ENCODE measurements around the gene KLF15.

Gene KLF15

GRCh38 chr3:126306397-126306796 lies 50.8 kb downstream of the KLF15 start:
- DNase-seq (ENCODE audit: low spot score): no peak

GRCh38 chr3:126305427-126305826 lies 51.8 kb downstream of the KLF15 start:
- peak; percentile 37 for DNase-seq (ENCODE audit: low spot score)

- DNase-seq (ENCODE audit: low spot score): peak; percentile 1
Measured at GRCh38 chr3:126304704-126305103, 52.5 kb downstream of the KLF15 start.

GRCh38 chr3:126304291-126304690 lies 52.9 kb downstream of the KLF15 start:
- no peak for DNase-seq (ENCODE audit: low spot score)

- no peak for DNase-seq (ENCODE audit: low spot score)
Measured at GRCh38 chr3:126303272-126303671, 53.9 kb downstream of the KLF15 start.

- no peak for DNase-seq (ENCODE audit: low spot score)
Measured at GRCh38 chr3:126300761-126301481, 56.3 kb downstream of the KLF15 start.

GRCh38 chr3:126300001-126300760 lies 57.0 kb downstream of the KLF15 start:
- peak; percentile 1 for DNase-seq (ENCODE audit: low spot score)

- DNase-seq (ENCODE audit: low spot score): no peak
Measured at GRCh38 chr3:126295407-126295939, 61.7 kb downstream of the KLF15 start.

- no peak for DNase-seq (ENCODE audit: low spot score)
Measured at GRCh38 chr3:126294211-126294808, 62.9 kb downstream of the KLF15 start.

- DNase-seq (ENCODE audit: low spot score): peak; percentile 28
Measured at GRCh38 chr3:126293370-126294082, 63.7 kb downstream of the KLF15 start.

All from GM03348 (cell line).